CD14-positive monocyte (primary cell): ENCODE data around the gene CFAP97. TPM values are rescaled to one million over a fixed set of nuclear protein-coding genes. Genes with fewer than 3 reads are reported as not detected.
A peak's percentile ranks its signal among the peaks of the same experiment; 100 is the strongest.
"Not testable (repeated sequence)": the region's sequence is repeated elsewhere in the genome, so short reads cannot be mapped to it uniquely, and the experiment has no call there.

Experiments used
- DNase-seq, 3 donors: peaks; one replicate each; pipeline ENCODE4 v3.0.0-alpha.2; 2011 to 2022
- H2AFZ ChIP-seq: 2 replicates; pipeline ENCODE4 v1.6.0; 2012; ENCODE audit warnings: mild to moderate bottlenecking, low read depth, low read length, inconsistent platforms; ENCODE audit not compliant: insufficient read depth, poor library complexity, severe bottlenecking
- H3K27ac ChIP-seq, 2 donors: 1 replicate in 1 of 2; 2 replicates in 1 of 2; pipeline ENCODE4 v1.5.1; 2012 to 2013; ENCODE audit warnings: low read length in 2 of 2, control low read depth in 1 of 2, inconsistent platforms in 1 of 2, low read depth in 1 of 2, mild to moderate bottlenecking in 1 of 2
- H3K27me3 ChIP-seq, 2 donors: one replicate each; pipeline versions ENCODE4 v1.6.0 to v1.6.1; 2011 to 2013; ENCODE audit warnings: low read length in 2 of 2; ENCODE audit not compliant: control insufficient read depth in 2 of 2, insufficient read depth in 2 of 2
- H3K36me3 ChIP-seq, 2 donors: replicated peaks in 1 of 2; 1 replicate in 1 of 2; 2 replicates in 1 of 2; pipeline versions ENCODE4 v1.5.1 to v1.6.1; 2012 to 2013; ENCODE audit warnings: low read length in 2 of 2, control low read depth in 1 of 2, inconsistent platforms in 1 of 2, mild to moderate bottlenecking in 1 of 2; ENCODE audit not compliant: insufficient read depth in 2 of 2, control insufficient read depth in 1 of 2
- H3K4me1 ChIP-seq, 2 donors: 1 replicate in 1 of 2; 2 replicates in 1 of 2; pipeline versions ENCODE4 v1.5.1 to v1.6.1; 2012 to 2013; ENCODE audit warnings: low read length in 2 of 2, control low read depth in 1 of 2, inconsistent platforms in 1 of 2, mild to moderate bottlenecking in 1 of 2, moderate library complexity in 1 of 2; ENCODE audit not compliant: insufficient read depth in 2 of 2, control insufficient read depth in 1 of 2
- H3K4me2 ChIP-seq: replicated peaks from 2 replicates; pipeline ENCODE3; 2012; ENCODE audit warnings: low read length, moderate library complexity, mild to moderate bottlenecking; ENCODE audit not compliant: poor library complexity, severe bottlenecking; ENCODE audit errors: extremely low read depth
- H3K4me3 ChIP-seq, 3 experiments: fragments of 200-600 bp in 1 of 3; sonication (generic) in 1 of 3; replicated peaks in 1 of 3; 1 replicate in 2 of 3; 2 replicates in 1 of 3; pipeline ENCODE4 v1.5.1; 2011 to 2013; ENCODE audit warnings: low read length in 3 of 3, mild to moderate bottlenecking in 3 of 3, control low read depth in 2 of 3, low read depth in 2 of 3, inconsistent platforms in 1 of 3, moderate library complexity in 1 of 3
- H3K79me2 ChIP-seq: 2 replicates; pipeline ENCODE4 v1.6.0; 2012; ENCODE audit warnings: mild to moderate bottlenecking, control low read depth, inconsistent platforms, low read length, moderate library complexity; ENCODE audit not compliant: insufficient read depth
- H3K9ac ChIP-seq: 2 replicates; pipeline ENCODE4 v1.6.0; 2017; ENCODE audit warnings: low read length, mild to moderate bottlenecking; ENCODE audit not compliant: insufficient read depth, poor library complexity, severe bottlenecking
- H3K9me3 ChIP-seq, 2 donors: replicated peaks in 1 of 2; 1 replicate in 1 of 2; 2 replicates in 1 of 2; pipeline versions ENCODE4 v1.5.1 to v1.6.1; 2012 to 2013; ENCODE audit warnings: low read length in 2 of 2, control low read depth in 1 of 2; ENCODE audit not compliant: control insufficient read depth in 1 of 2, insufficient read depth in 1 of 2
- H4K20me1 ChIP-seq: 2 replicates; pipeline ENCODE4 v1.6.0; 2012; ENCODE audit warnings: mild to moderate bottlenecking, low read length, control low read depth, moderate library complexity; ENCODE audit not compliant: insufficient read depth
- H3K27ac Mint-ChIP-seq, 7 donors: one replicate each; pipeline ENCODE4 v1.8.0; 2020; ENCODE audit warnings: mild to moderate bottlenecking in 7 of 7, mixed read lengths in 7 of 7, moderate library complexity in 6 of 7, inconsistent platforms in 2 of 7
- H3K27me3 Mint-ChIP-seq, 3 donors: one replicate each; pipeline ENCODE4 v1.8.0; 2021 to 2022; ENCODE audit warnings: low read depth in 3 of 3, mild to moderate bottlenecking in 3 of 3, mixed read lengths in 3 of 3, moderate library complexity in 3 of 3, inconsistent platforms in 1 of 3
- H3K36me3 Mint-ChIP-seq, 2 donors: one replicate each; pipeline ENCODE4 v1.8.0; 2020; ENCODE audit warnings: mixed read lengths in 2 of 2, inconsistent platforms in 1 of 2, mild to moderate bottlenecking in 1 of 2
- H3K4me1 Mint-ChIP-seq: one replicate; pipeline ENCODE4 v1.8.0; 2020; ENCODE audit warnings: mild to moderate bottlenecking, mixed read lengths
- H3K4me3 Mint-ChIP-seq, 2 donors: one replicate each; pipeline ENCODE4 v1.8.0; 2020; ENCODE audit warnings: mild to moderate bottlenecking in 2 of 2, mixed read lengths in 2 of 2, moderate library complexity in 1 of 2
- H3K9me3 Mint-ChIP-seq, 7 donors: one replicate each; pipeline ENCODE4 v1.8.0; 2020 to 2022; ENCODE audit warnings: mixed read lengths in 7 of 7, mild to moderate bottlenecking in 6 of 7, moderate library complexity in 6 of 7, inconsistent platforms in 2 of 7
- CTCF ChIP-seq: fragments of 200-600 bp; IDR thresholded peaks from one replicate; pipeline ENCODE4 v1.8.0; 2022; ENCODE audit warnings: antibody characterized with exemption, mild to moderate bottlenecking
- WGBS: methylation state at CpG from one replicate; pipeline ENCODE4 v1.1.5; 2013; ENCODE audit warnings: missing lambda C conversion rate; ENCODE audit not compliant: insufficient coverage; 5-methylcytosine and 5-hydroxymethylcytosine counted together
- intact Hi-C, 2 donors: fragments of 100-400 bp; cut with micrococcal nuclease; formaldehyde crosslinking; loops; one replicate each; pipeline versions ENCODE4 v1.15.0 to v1.15.1; 2023
- polyA plus RNA-seq, 3 donors: library from polyadenylated mRNA; depleted of rRNA in 1 of 3; unstranded in 2 of 3; stranded (reverse) in 1 of 3; fragments of 300-500 nt in 2 of 3; fragments of >200 nt in 1 of 3; fragmentation: Illumina TruSeq in 2 of 3; gene quantifications; 1 replicate in 2 of 3; 2 replicates in 1 of 3; pipeline ENCODE4 v1.2.3, GENCODE V29; 2012 to 2021

The CFAP97 gene
- polyA plus RNA-seq, 3 donors: 2.7 to 16.8 (median 12.3) TPM

- intact Hi-C loops: no loop called here
- Mint-ChIP-seq H3K27me3 (peaks cover 68 to 81% (median 74%) of the 10 kb centered on the region in 3 donors), H3K9me3 (peaks cover 0 to 14% (median 7%) of the 10 kb centered on the region in 7 donors), H3K4me1 (peaks cover 20% of the 10 kb centered on the region), H3K27ac (peak overlapping the region in 2 of 7 donors; percentile 43 to 68), H3K4me3 (peak overlapping the region; percentile 90 to 95), H3K36me3 (peaks cover 2 to 10% of the 10 kb centered on the region in 2 donors)
- Histone ChIP-seq H3K27ac (no peak overlapping the region), H3K4me1 (peaks cover 12 to 22% of the 10 kb centered on the region in 2 donors), H4K20me1 (no peaks in the 10 kb centered on the region), H3K4me2 (peak overlapping the region; percentile 86), H3K27me3 (peaks cover 54 to 65% of the 10 kb centered on the region in 2 donors), H3K79me2 (no peaks in the 10 kb centered on the region), H3K9ac (peak overlapping the region; percentile 53), H3K9me3 (peaks cover 0 to 13% of the 10 kb centered on the region in 2 donors), H3K36me3 (no peaks in the 10 kb centered on the region), H2AFZ (peak overlapping the region; percentile 70), H3K4me3 (peak overlapping the region; percentile 6 to 74 (median 47))
- TF ChIP-seq CTCF: no peak
- peak in 2 of 3 donors; percentile 13 to 23 for DNase-seq
- under 1% methylated on average over 55 of the region's 84 CpGs for WGBS
These were observed 6.5 kb upstream of the CFAP97 start for GRCh38 chr4:185210102-185210981.

- H3K27me3 Mint-ChIP-seq: peaks cover 67 to 85% (median 78%) of the 10 kb centered on the region in 3 donors
- H3K4me1 ChIP-seq: peaks cover 14 to 24% of the 10 kb centered on the region in 2 donors
- not testable (repeated sequence) for H3K27ac Mint-ChIP-seq, H3K36me3 Mint-ChIP-seq, DNase-seq, H3K27ac ChIP-seq, H3K79me2 ChIP-seq, H3K4me3 Mint-ChIP-seq, H3K36me3 ChIP-seq, H4K20me1 ChIP-seq
- 0% methylated on average over 39 of the region's 39 CpGs for WGBS
- peaks cover 0 to 14% (median 7%) of the 10 kb centered on the region in 7 donors for H3K9me3 Mint-ChIP-seq
- H3K4me2 ChIP-seq: peak overlapping the region; percentile 86
- peaks cover 23% of the 10 kb centered on the region for H3K4me1 Mint-ChIP-seq
- H3K9me3 ChIP-seq: peaks cover 0 to 13% of the 10 kb centered on the region in 2 donors
- peak overlapping the region in 2 of 3 experiments; percentile 47 to 74 for H3K4me3 ChIP-seq
- peaks cover 54 to 65% of the 10 kb centered on the region in 2 donors for H3K27me3 ChIP-seq
- H2AFZ ChIP-seq: peak overlapping the region; percentile 70
- intact Hi-C loops: loop anchor here in 1 of 2 donors (10.0 kb wide), 1 partner anchor 1705 kb away; the partner anchor contains the start of gene ING2
- H3K9ac ChIP-seq: peak overlapping the region; percentile 53
These were observed 6.0 kb upstream of the CFAP97 start for GRCh38 chr4:185209852-185210101.
